Muscle layer of duodenum (tissue), 2 donors: Measurements from ENCODE around the gene ZKSCAN1.
"Not testable (repeated sequence)": the region's sequence is repeated elsewhere in the genome, so short reads cannot be mapped to it uniquely, and the experiment has no call there.

Experiments used
- H3K27ac ChIP-seq: one replicate; pipeline ENCODE4 v1.7.0; 2013; ENCODE audit warnings: mild to moderate bottlenecking, low read length
- H3K27me3 ChIP-seq: one replicate; pipeline ENCODE4 v1.7.0; 2013; ENCODE audit warnings: low read depth, mild to moderate bottlenecking, control low read depth, low read length
- H3K36me3 ChIP-seq, 2 donors: one replicate each; pipeline ENCODE4 v1.7.0; 2013; ENCODE audit warnings: low read length in 2 of 2, control low read depth in 1 of 2, mild to moderate bottlenecking in 1 of 2; ENCODE audit not compliant: insufficient read depth in 2 of 2, control insufficient read depth in 1 of 2
- H3K4me1 ChIP-seq, 2 donors: one replicate each; pipeline ENCODE4 v1.7.0; 2013; ENCODE audit warnings: low read length in 2 of 2, mild to moderate bottlenecking in 2 of 2, control low read depth in 1 of 2, moderate library complexity in 1 of 2; ENCODE audit not compliant: insufficient read depth in 2 of 2, control insufficient read depth in 1 of 2
- H3K4me3 ChIP-seq, 2 donors: one replicate each; pipeline ENCODE4 v1.7.0; 2013; ENCODE audit warnings: low read length in 2 of 2, low read depth in 1 of 2, mild to moderate bottlenecking in 1 of 2
- H3K9me3 ChIP-seq, 2 donors: one replicate each; pipeline ENCODE4 v1.7.0; 2013; ENCODE audit warnings: low read length in 2 of 2, control low read depth in 1 of 2, mild to moderate bottlenecking in 1 of 2; ENCODE audit not compliant: control insufficient read depth in 1 of 2
- donor health status: healthy.

Gene ZKSCAN1

GRCh38 chr7:100003711-100004661, 11.4 kb upstream of the ZKSCAN1 start:
- Histone ChIP-seq H3K4me3 (no peak overlapping the region), H3K27ac (no peak overlapping the region), H3K27me3 (no peaks in the 10 kb centered on the region), H3K9me3 (no peaks in the 10 kb centered on the region), H3K4me1 (no peaks in the 10 kb centered on the region), H3K36me3 (no peaks in the 10 kb centered on the region)

DNA sequence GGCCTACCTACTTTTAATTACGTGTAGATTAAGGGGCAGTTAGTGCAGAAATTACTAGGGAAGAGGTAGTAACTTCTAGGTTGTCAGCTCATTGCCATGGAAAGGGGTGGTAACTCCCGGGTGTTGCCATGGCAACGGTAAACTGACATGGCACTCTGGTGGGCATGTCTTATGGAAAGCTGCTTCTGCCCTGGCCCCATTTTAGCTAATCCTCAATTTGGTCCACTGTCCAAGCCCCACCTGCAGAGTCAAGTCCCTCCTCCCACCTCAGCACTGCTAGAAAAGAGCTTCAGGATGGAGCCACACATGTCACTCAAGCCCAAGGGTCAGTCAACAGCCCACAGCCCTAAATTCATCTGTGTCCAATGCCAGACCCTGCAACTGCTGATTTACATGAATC, 7.5 kb upstream of the ZKSCAN1 start:
- Histone ChIP-seq H3K27me3 (no peaks in the 10 kb centered on the region), H3K4me1 (no peaks in the 10 kb centered on the region), H3K36me3 (no peaks in the 10 kb centered on the region), H3K27ac (no peak overlapping the region), H3K4me3 (no peak overlapping the region), H3K9me3 (no peaks in the 10 kb centered on the region)

DNA sequence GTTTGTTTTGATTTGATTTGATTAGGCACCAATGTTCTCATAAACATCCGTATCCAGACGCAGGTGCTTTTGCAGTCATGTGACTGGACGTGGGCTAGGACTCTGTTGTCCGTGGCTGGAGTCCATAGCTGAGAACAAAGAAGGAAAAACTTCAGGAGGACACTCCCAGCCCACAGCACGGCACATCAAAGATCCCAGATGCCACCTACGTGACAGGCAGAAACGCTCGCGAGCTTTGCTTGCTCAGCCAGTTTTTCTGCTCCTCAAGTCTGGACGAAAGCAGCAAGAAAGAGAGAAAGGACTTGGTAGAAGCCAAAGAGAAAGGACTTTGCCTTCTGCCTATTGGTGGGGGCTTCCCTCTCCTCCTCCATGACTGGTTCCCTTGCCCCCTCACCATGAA, 6.9 kb upstream of the ZKSCAN1 start:
- H3K4me1 ChIP-seq = no peaks in the 10 kb centered on the region
- H3K27ac ChIP-seq = no peak overlapping the region
- no peak overlapping the region for H3K4me3 ChIP-seq

GRCh38 chr7:100009952-100010351, 5.4 kb upstream of the ZKSCAN1 start:
- H3K9me3 ChIP-seq, H3K4me1 ChIP-seq, H3K4me3 ChIP-seq, H3K36me3 ChIP-seq, H3K27ac ChIP-seq, H3K27me3 ChIP-seq: not testable (repeated sequence)

More for the DNA sequence above, 6.9 kb upstream of the ZKSCAN1 start:
- H3K9me3 ChIP-seq = no peaks in the 10 kb centered on the region
- no peaks in the 10 kb centered on the region for H3K36me3 ChIP-seq
- no peaks in the 10 kb centered on the region for H3K27me3 ChIP-seq

- Histone ChIP-seq H3K36me3 (no peaks in the 10 kb centered on the region), H3K4me3 (no peak overlapping the region), H3K27ac (no peak overlapping the region), H3K9me3 (no peaks in the 10 kb centered on the region), H3K27me3 (no peaks in the 10 kb centered on the region), H3K4me1 (no peaks in the 10 kb centered on the region)
Observed at GRCh38 chr7:100010901-100011300, 4.5 kb upstream of the ZKSCAN1 start.

GRCh38 chr7:100011516-100011915, 3.9 kb upstream of the ZKSCAN1 start:
- Histone ChIP-seq H3K9me3 (no peaks in the 10 kb centered on the region), H3K4me3 (no peak overlapping the region), H3K36me3 (no peaks in the 10 kb centered on the region), H3K4me1 (peaks cover under 1 to 3% of the 10 kb centered on the region in 2 donors), H3K27ac (no peak overlapping the region), H3K27me3 (no peaks in the 10 kb centered on the region)

DNA sequence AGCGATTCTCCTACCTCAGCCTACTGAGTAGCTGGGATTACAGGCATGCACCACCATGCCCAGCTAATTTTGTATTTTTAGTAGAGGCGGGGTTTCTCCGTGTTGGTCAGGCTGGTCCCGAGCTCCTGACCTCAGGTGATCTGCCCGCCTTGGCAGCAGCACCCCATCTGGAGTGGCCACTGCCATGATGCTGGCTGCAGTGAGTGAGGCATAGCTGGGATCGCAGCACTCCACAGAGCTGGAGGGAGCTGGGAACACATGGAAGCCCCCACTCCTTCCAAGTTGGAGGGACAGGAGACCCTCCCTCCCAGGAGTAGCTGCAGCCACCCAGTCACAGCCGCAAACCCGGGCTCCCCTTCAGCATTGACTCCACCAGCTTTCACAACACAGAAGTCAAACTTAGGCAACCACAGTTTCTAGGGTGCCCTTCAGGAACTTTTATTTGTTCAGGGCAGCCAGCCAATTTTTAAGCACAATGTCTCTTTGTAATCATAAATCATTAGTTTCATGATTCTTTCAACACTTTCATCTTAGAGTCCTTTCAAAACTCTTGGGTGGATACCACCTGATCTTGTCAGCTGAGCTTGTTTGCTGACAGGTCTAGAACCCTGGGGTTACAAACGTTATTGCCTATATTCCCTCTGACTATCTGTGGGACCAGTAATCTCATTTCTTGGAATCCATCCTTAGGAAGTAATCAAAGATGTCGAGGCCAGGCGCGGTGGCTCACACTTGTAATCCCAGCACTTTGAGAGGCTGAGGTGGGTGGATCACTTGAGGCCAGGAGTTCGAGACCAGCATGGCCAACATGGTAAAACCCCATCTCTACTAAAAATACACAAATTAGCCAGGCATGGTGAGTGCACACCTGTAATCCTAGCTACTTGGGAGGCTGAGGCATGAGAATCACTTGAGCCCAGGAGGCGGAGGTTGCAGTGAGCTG, 2.7 kb upstream of the ZKSCAN1 start:
- H3K27ac ChIP-seq, H3K27me3 ChIP-seq, H3K36me3 ChIP-seq, H3K4me3 ChIP-seq, H3K9me3 ChIP-seq: not testable (repeated sequence)
- H3K4me1 ChIP-seq = peaks cover 4 to 15% of the 10 kb centered on the region in 2 donors

DNA sequence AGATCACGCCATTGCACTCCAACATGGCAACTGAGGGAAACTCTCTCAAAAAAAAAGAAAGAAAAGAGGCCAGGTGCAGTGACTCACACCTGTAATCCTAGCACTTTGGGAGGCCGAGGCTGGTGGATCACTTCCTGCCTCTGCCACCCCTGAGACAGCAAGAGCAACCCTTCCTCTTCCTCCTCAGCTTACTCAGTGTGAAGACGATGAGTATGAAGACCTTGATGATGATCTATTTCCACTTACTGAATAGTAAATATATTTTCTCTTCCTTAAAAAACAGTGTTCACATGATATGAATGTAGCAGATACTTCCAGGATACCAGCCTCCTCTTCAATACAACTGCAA, 2.1 kb upstream of the ZKSCAN1 start:
- H3K27me3 ChIP-seq = no peaks in the 10 kb centered on the region
- H3K4me1 ChIP-seq = peaks cover 4 to 20% of the 10 kb centered on the region in 2 donors
- no peak overlapping the region for H3K27ac ChIP-seq
- no peak overlapping the region for H3K4me3 ChIP-seq
- no peaks in the 10 kb centered on the region for H3K36me3 ChIP-seq
- H3K9me3 ChIP-seq = no peaks in the 10 kb centered on the region

DNA sequence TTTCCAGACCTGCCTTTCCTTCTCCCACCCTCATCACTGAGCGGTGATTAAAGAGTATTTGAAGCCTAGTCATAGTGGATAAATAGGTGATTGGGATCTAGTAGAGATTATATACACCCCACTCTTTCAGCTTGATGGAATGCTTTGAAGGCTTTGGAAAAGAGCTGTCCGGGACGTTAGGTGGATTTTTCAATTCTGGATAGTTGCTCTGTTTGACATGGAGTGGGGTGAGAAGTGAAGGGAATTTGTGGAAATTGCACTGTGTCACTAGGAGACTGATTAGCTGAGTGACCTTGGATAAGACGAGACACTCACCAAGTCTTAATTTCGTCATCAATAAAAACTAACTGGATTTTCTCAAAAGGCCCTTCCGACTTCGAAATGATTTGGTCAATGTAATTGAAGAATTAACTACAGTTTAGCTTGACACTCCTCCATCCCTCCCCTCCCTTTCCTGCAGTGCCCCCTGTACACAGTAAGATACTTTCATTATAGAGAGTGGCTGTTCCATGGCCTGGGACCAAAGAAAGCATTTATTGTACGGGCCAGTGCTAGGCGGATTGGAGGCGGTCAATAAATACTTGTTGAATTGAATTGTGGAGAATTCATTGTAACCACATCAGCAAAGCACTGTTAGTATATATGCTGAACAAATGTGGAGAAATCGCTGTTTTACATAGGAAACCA, 962 bp downstream of the ZKSCAN1 start:
- H3K27me3 ChIP-seq = no peaks in the 10 kb centered on the region
- H3K9me3 ChIP-seq = no peaks in the 10 kb centered on the region
- peak overlapping the region; percentile 81 to 85 for H3K4me3 ChIP-seq
- peaks cover 4 to 29% of the 10 kb centered on the region in 2 donors for H3K4me1 ChIP-seq
- no peaks in the 10 kb centered on the region for H3K36me3 ChIP-seq
- peak overlapping the region; percentile 83 for H3K27ac ChIP-seq

- Histone ChIP-seq H3K9me3 (no peaks in the 10 kb centered on the region), H3K27ac (peak overlapping the region; percentile 83), H3K4me3 (no peak overlapping the region), H3K36me3 (no peaks in the 10 kb centered on the region), H3K4me1 (peaks cover 4 to 29% of the 10 kb centered on the region in 2 donors), H3K27me3 (no peaks in the 10 kb centered on the region)
Observed at GRCh38 chr7:100017300-100017699, 1.9 kb downstream of the ZKSCAN1 start.

GRCh38 chr7:100017875-100018274, 2.5 kb downstream of the ZKSCAN1 start:
- Histone ChIP-seq H3K4me3 (no peak overlapping the region), H3K36me3 (peaks cover 0 to 4% of the 10 kb centered on the region in 2 donors), H3K27me3 (no peaks in the 10 kb centered on the region), H3K27ac (peak overlapping the region; percentile 83), H3K9me3 (no peaks in the 10 kb centered on the region), H3K4me1 (peaks cover 4 to 29% of the 10 kb centered on the region in 2 donors)
